Stimulated activated CD8-positive, alpha-beta memory T cell treated with anti-CD3 and anti-CD28 coated beads, Interleukin-4, amount 100 ng/mL, for 24 hours (primary cell): ENCODE data around the gene C1QTNF2.

Experiments
- DNase-seq: peaks from one replicate; pipeline ENCODE4 v3.0.0-alpha.2; 2020; ENCODE audit warnings: low read depth

C1QTNF2 gene

DNA sequence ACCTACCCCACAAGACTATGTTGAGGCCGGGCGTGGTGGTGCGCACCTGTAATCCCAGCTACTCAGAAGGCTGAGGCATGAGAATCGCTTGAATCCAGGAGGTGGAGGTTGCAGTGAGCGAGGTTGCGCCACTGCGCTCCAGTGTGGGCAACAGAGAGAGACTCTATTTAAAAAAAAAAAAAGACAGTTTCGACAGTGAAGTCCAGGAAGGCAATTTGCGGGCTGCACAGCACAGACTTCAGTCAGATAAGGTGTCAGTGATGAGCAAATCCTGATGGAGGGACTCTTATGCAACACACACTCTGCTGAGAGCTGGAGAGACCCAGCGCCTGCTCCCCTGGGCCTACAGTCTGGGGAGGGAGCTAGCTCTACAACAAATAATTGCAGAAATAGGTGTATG, 72.2 kb downstream of the C1QTNF2 start:
- no peak for DNase-seq

DNA sequence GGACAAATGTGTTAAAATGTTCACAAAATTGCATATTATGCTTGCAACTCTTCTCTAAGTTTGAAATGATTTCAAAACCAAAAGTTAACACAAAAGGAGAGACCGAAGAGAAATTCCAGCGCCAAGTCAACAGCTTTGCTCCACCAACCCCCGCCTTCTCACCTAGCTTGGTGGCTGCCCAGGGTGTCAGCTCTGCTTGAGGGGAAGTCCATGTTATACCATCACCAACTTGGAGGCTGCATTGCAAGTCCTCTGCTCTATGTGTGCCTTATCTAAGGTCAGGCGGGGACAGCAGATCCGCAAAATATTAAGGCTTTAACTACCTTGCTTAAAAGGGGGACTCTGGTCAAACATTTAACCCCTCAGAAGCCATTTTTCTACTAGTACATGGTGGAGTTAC, 72.7 kb downstream of the C1QTNF2 start:
- no peak for DNase-seq
